ENCODE measurements around the gene ZNF892. TPM values are rescaled to one million over a fixed set of nuclear protein-coding genes. Genes with fewer than 3 reads are reported as not detected.
A peak's percentile ranks its signal among the peaks of the same experiment; 100 is the strongest.

ZNF892 gene
- total and polyA plus RNA-seq, 9 of the 15 experiments (the other 6 are each of a cell fraction or from before 2014, with no cell fraction given) = 0.07 to 0.13 (median 0.09) TPM; not detected in 6

DNA sequence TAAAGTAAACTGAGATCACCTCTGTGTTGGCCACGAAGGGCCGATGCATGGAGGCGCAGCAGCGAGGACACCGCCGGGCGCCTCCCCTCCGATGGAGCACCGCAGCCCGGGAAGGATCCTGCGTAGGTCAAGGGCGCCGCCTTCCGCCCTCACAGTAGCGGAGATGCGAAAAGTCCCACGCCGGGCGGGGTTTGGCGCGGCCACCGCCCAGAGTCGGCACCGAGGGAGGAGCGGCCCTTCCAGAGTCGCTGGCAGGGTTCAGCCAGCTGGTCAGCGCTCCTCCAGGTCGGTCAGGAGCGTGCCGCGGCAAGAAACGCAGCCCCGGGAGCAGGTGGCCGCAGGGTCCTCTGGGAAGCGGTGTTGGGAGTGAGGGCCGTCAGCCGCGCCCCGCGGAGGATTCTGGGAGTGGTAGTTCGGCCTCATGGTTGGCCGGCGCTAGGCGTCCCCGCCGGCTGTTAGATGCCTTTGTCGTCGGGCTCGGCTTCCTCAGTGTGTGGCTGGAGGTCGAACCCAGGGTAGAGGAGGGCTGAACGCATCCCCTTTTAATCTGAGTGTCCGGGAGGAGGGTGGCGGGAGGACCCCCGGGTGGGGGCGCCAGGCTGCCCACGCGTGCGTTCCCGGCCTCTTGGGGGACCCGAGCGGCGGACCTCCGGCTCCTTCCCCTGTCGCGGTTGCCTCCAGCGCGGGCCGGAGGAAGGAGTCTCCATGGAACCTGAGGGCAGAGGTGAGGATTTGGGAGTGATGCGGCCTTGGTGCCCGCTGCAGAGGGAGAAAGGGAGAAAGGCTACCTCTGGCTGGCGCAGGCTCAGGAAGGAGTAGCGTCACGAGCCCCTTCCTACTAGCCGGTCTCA is at the start of gene ZNF892 (continued):
- TF ChIP-seq ZNF184 (CRISPR knock-in tag; IDR thresholded peaks at IDR 0.05) (no peak), NR2C1 (IDR thresholded peaks at IDR 0.05) (no peak), NR2C1 (tag; IDR thresholded peaks at IDR 0.05) (peak; percentile 61), HNRNPH1 (optimal IDR thresholded peaks at IDR 0.05; ENCODE audit: low read depth, low read length) (no peak), MTA2 (IDR thresholded peaks at IDR 0.05; ENCODE audit: low read depth) (no peak), SAFB2 (IDR thresholded peaks at IDR 0.05; ENCODE audit: borderline replicate concordance, low read depth, low read length, severe bottlenecking) (no peak)
- TF ChIP-seq, protein P1, sequence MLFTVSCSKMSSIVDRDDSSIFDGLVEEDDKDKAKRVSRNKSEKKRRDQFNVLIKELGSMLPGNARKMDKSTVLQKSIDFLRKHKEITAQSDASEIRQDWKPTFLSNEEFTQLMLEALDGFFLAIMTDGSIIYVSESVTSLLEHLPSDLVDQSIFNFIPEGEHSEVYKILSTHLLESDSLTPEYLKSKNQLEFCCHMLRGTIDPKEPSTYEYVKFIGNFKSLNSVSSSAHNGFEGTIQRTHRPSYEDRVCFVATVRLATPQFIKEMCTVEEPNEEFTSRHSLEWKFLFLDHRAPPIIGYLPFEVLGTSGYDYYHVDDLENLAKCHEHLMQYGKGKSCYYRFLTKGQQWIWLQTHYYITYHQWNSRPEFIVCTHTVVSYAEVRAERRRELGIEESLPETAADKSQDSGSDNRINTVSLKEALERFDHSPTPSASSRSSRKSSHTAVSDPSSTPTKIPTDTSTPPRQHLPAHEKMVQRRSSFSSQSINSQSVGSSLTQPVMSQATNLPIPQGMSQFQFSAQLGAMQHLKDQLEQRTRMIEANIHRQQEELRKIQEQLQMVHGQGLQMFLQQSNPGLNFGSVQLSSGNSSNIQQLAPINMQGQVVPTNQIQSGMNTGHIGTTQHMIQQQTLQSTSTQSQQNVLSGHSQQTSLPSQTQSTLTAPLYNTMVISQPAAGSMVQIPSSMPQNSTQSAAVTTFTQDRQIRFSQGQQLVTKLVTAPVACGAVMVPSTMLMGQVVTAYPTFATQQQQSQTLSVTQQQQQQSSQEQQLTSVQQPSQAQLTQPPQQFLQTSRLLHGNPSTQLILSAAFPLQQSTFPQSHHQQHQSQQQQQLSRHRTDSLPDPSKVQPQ (CRISPR knock-in tag; IDR thresholded peaks at IDR 0.05; ENCODE audit: borderline replicate concordance) = no peak
- TF ChIP-seq, protein P2, sequence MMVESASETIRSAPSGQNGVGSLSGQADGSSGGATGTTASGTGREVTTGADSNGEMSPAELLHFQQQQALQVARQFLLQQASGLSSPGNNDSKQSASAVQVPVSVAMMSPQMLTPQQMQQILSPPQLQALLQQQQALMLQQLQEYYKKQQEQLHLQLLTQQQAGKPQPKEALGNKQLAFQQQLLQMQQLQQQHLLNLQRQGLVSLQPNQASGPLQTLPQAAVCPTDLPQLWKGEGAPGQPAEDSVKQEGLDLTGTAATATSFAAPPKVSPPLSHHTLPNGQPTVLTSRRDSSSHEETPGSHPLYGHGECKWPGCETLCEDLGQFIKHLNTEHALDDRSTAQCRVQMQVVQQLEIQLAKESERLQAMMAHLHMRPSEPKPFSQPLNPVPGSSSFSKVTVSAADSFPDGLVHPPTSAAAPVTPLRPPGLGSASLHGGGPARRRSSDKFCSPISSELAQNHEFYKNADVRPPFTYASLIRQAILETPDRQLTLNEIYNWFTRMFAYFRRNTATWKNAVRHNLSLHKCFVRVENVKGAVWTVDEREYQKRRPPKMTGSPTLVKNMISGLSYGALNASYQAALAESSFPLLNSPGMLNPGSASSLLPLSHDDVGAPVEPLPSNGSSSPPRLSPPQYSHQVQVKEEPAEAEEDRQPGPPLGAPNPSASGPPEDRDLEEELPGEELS (CRISPR knock-in tag; IDR thresholded peaks at IDR 0.05; ENCODE audit: borderline replicate concordance) = no peak
- TF ChIP-seq, protein P3, sequence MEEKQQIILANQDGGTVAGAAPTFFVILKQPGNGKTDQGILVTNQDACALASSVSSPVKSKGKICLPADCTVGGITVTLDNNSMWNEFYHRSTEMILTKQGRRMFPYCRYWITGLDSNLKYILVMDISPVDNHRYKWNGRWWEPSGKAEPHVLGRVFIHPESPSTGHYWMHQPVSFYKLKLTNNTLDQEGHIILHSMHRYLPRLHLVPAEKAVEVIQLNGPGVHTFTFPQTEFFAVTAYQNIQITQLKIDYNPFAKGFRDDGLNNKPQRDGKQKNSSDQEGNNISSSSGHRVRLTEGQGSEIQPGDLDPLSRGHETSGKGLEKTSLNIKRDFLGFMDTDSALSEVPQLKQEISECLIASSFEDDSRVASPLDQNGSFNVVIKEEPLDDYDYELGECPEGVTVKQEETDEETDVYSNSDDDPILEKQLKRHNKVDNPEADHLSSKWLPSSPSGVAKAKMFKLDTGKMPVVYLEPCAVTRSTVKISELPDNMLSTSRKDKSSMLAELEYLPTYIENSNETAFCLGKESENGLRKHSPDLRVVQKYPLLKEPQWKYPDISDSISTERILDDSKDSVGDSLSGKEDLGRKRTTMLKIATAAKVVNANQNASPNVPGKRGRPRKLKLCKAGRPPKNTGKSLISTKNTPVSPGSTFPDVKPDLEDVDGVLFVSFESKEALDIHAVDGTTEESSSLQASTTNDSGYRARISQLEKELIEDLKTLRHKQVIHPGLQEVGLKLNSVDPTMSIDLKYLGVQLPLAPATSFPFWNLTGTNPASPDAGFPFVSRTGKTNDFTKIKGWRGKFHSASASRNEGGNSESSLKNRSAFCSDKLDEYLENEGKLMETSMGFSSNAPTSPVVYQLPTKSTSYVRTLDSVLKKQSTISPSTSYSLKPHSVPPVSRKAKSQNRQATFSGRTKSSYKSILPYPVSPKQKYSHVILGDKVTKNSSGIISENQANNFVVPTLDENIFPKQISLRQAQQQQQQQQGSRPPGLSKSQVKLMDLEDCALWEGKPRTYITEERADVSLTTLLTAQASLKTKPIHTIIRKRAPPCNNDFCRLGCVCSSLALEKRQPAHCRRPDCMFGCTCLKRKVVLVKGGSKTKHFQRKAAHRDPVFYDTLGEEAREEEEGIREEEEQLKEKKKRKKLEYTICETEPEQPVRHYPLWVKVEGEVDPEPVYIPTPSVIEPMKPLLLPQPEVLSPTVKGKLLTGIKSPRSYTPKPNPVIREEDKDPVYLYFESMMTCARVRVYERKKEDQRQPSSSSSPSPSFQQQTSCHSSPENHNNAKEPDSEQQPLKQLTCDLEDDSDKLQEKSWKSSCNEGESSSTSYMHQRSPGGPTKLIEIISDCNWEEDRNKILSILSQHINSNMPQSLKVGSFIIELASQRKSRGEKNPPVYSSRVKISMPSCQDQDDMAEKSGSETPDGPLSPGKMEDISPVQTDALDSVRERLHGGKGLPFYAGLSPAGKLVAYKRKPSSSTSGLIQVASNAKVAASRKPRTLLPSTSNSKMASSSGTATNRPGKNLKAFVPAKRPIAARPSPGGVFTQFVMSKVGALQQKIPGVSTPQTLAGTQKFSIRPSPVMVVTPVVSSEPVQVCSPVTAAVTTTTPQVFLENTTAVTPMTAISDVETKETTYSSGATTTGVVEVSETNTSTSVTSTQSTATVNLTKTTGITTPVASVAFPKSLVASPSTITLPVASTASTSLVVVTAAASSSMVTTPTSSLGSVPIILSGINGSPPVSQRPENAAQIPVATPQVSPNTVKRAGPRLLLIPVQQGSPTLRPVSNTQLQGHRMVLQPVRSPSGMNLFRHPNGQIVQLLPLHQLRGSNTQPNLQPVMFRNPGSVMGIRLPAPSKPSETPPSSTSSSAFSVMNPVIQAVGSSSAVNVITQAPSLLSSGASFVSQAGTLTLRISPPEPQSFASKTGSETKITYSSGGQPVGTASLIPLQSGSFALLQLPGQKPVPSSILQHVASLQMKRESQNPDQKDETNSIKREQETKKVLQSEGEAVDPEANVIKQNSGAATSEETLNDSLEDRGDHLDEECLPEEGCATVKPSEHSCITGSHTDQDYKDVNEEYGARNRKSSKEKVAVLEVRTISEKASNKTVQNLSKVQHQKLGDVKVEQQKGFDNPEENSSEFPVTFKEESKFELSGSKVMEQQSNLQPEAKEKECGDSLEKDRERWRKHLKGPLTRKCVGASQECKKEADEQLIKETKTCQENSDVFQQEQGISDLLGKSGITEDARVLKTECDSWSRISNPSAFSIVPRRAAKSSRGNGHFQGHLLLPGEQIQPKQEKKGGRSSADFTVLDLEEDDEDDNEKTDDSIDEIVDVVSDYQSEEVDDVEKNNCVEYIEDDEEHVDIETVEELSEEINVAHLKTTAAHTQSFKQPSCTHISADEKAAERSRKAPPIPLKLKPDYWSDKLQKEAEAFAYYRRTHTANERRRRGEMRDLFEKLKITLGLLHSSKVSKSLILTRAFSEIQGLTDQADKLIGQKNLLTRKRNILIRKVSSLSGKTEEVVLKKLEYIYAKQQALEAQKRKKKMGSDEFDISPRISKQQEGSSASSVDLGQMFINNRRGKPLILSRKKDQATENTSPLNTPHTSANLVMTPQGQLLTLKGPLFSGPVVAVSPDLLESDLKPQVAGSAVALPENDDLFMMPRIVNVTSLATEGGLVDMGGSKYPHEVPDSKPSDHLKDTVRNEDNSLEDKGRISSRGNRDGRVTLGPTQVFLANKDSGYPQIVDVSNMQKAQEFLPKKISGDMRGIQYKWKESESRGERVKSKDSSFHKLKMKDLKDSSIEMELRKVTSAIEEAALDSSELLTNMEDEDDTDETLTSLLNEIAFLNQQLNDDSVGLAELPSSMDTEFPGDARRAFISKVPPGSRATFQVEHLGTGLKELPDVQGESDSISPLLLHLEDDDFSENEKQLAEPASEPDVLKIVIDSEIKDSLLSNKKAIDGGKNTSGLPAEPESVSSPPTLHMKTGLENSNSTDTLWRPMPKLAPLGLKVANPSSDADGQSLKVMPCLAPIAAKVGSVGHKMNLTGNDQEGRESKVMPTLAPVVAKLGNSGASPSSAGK (IDR thresholded peaks at IDR 0.05) = peak; percentile 68

Measured in K562 (cell line).